Astrocyte of the cerebellum (primary cell): Measurements from ENCODE around the gene SFXN2.
"Not testable (repeated sequence)": the region's sequence is repeated elsewhere in the genome, so short reads cannot be mapped to it uniquely, and the experiment has no call there.

Experiments used
- DNase-seq: peaks from one replicate; pipeline ENCODE4 v3.0.0-alpha.2; 2011; ENCODE audit warnings: low read depth
- H3K4me3 ChIP-seq: 2 replicates; pipeline ENCODE4 v1.5.1; 2011; ENCODE audit warnings: mild to moderate bottlenecking, low read depth, low read length, moderate library complexity
- CTCF ChIP-seq: IDR thresholded peaks from 2 replicates; pipeline ENCODE4 v1.5.1; 2012; ENCODE audit warnings: low read length, low read depth, moderate library complexity, mild to moderate bottlenecking; ENCODE audit errors: missing control alignments
- in situ Hi-C: cut with HindIII; loops from 2 replicates; pipeline ENCODE4 v1.10.0; 2017; ENCODE audit warnings: low sequenced_read_pairs

Gene SFXN2

GRCh38 chr10:102714621-102715455, at the start of gene SFXN2:
Gene SFXN2, plus strand, starts transcription at chr10:102714636. Its CDS starts 12,001 bp downstream, at chr10:102726637.
- DNase-seq = no peak
- in situ Hi-C loops = loop anchor here (5.0 kb wide), 1 partner anchor 38 kb away; no protein-coding TSS in a partner anchor
- no peak for TF ChIP-seq CTCF
- peak within 1 kb of the TSS; percentile 93 for H3K4me3 ChIP-seq

- no peak for DNase-seq
- TF ChIP-seq CTCF = no peak
- no peak overlapping the region for H3K4me3 ChIP-seq
- in situ Hi-C loops = no loop called here
Measured at GRCh38 chr10:102665904-102666509, 48.4 kb upstream of the SFXN2 start.

- DNase-seq, in situ Hi-C loops, H3K4me3 ChIP-seq: not testable (repeated sequence)
Measured at GRCh38 chr10:102667411-102667810, 47.0 kb upstream of the SFXN2 start.

- no peak overlapping the region for H3K4me3 ChIP-seq
- no peak for TF ChIP-seq CTCF
- in situ Hi-C loops = no loop called here
- no peak for DNase-seq
Measured at GRCh38 chr10:102668326-102669107, 45.9 kb upstream of the SFXN2 start.

GRCh38 chr10:102669206-102670064, 45.0 kb upstream of the SFXN2 start:
- peak; percentile 58 for TF ChIP-seq CTCF
- H3K4me3 ChIP-seq = no peak overlapping the region
- in situ Hi-C loops = no loop called here
- DNase-seq = no peak

GRCh38 chr10:102670065-102670670, 44.3 kb upstream of the SFXN2 start:
- in situ Hi-C loops = no loop called here
- TF ChIP-seq CTCF = no peak
- DNase-seq = no peak
- H3K4me3 ChIP-seq = no peak overlapping the region
